Parathyroid adenoma (tissue), 2 donors: ENCODE data around the gene NDE1.

Experiments
- H2AFZ ChIP-seq: fragments of 300-600 bp; sonication (generic); one replicate; pipeline ENCODE4 v1.7.0; 2017; ENCODE audit warnings: antibody characterized with exemption, mild to moderate bottlenecking
- H3K27ac ChIP-seq: fragments of 300-600 bp; sonication (generic); one replicate; pipeline ENCODE4 v1.7.0; 2017
- H3K27me3 ChIP-seq: fragments of 300-600 bp; sonication (generic); one replicate; pipeline ENCODE4 v1.7.0; 2017; ENCODE audit warnings: low read length; ENCODE audit not compliant: control insufficient read depth, insufficient read depth
- H3K36me3 ChIP-seq: fragments of 300-600 bp; sonication (generic); one replicate; pipeline ENCODE4 v1.7.0; 2017; ENCODE audit warnings: low read length; ENCODE audit not compliant: control insufficient read depth, insufficient read depth
- H3K4me1 ChIP-seq: fragments of 300-600 bp; sonication (generic); one replicate; pipeline ENCODE4 v1.7.0; 2017; ENCODE audit warnings: control low read depth
- H3K4me2 ChIP-seq: fragments of 300-600 bp; sonication (generic); one replicate; pipeline ENCODE4 v1.7.0; 2017; ENCODE audit warnings: low read length
- H3K4me3 ChIP-seq: fragments of 300-600 bp; sonication (generic); one replicate; pipeline ENCODE4 v1.7.0; 2017; ENCODE audit warnings: low read depth, low read length
- H3K79me2 ChIP-seq: fragments of 300-600 bp; sonication (generic); one replicate; pipeline ENCODE4 v1.7.0; 2017; ENCODE audit warnings: control low read depth
- H3K9ac ChIP-seq: fragments of 300-600 bp; sonication (generic); one replicate; pipeline ENCODE4 v1.7.0; 2017; ENCODE audit warnings: mild to moderate bottlenecking
- H3K9me3 ChIP-seq: fragments of 300-600 bp; sonication (generic); one replicate; pipeline ENCODE4 v1.7.0; 2017; ENCODE audit warnings: low read length; ENCODE audit not compliant: control insufficient read depth
- CTCF ChIP-seq: fragments of 300-600 bp; sonication (generic); IDR thresholded peaks from one replicate; pipeline ENCODE4 v1.7.0; 2017; ENCODE audit warnings: antibody characterized with exemption, mild to moderate bottlenecking
- donor health status: primary hyperparathyroidism.

NDE1 gene

GRCh38 chr16:15639061-15639568, 10.9 kb upstream of the NDE1 start:
- Histone ChIP-seq H2AFZ (no peak overlapping the region), H3K9me3 (no peaks in the 10 kb centered on the region), H3K79me2 (peaks cover 24% of the 10 kb centered on the region), H3K4me3 (no peak overlapping the region), H3K27ac (no peak overlapping the region), H3K4me2 (no peak overlapping the region), H3K27me3 (no peaks in the 10 kb centered on the region), H3K4me1 (peaks cover 3% of the 10 kb centered on the region), H3K36me3 (no peaks in the 10 kb centered on the region), H3K9ac (no peak overlapping the region)
- TF ChIP-seq CTCF: no peak

GRCh38 chr16:15640966-15641365, 9.1 kb upstream of the NDE1 start:
- no peak overlapping the region for H2AFZ ChIP-seq
- H3K4me1 ChIP-seq: peaks cover 3% of the 10 kb centered on the region
- H3K9me3 ChIP-seq: no peaks in the 10 kb centered on the region
- H3K4me2 ChIP-seq: no peak overlapping the region
- no peak overlapping the region for H3K9ac ChIP-seq
- H3K27ac ChIP-seq: no peak overlapping the region
- no peaks in the 10 kb centered on the region for H3K27me3 ChIP-seq
- no peaks in the 10 kb centered on the region for H3K36me3 ChIP-seq
- H3K4me3 ChIP-seq: no peak overlapping the region
- no peak for TF ChIP-seq CTCF
- peaks cover 21% of the 10 kb centered on the region for H3K79me2 ChIP-seq

DNA sequence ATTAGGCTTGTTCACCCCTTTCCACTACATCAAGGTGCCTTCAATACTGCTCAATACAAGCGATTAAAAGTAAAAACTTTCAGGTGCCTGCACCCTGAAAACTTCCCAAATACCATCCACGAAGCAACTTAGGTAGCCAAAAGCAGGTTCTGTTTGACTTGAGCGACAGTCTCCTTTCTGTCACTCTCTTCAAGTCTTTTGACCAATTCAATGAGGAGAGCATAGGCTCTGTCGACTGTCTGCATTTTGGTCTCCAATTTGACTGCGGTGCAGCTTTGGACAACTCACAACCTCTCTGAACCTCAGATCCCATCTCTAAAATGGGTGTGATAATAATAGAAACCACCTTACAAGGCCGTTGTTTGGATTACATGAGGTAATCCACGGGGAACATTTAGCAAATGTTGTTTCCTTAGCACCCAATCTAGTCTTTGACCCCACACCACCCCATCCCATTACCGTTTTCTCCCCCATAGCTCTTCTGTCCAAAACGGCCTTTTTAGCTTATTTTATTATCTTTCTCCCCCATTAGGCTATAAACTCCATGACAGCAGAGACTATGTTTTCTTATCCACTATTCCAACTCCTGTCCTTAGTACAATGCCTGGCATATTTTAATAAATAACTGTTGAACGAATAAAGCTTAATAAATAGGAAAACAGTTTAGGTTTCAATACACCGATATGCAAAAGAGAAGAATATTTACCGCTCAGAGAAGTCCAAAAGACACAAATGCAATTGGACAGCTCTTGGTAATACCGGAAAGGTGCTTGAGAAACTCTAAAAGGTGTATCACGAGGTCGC, 8.1 kb upstream of the NDE1 start:
- peaks cover 19% of the 10 kb centered on the region for H3K79me2 ChIP-seq

GRCh38 chr16:15642557-15643047, 7.4 kb upstream of the NDE1 start:
- Histone ChIP-seq H3K4me3 (peak overlapping the region; percentile 100), H3K4me1 (peaks cover 3% of the 10 kb centered on the region), H2AFZ (peak overlapping the region; percentile 88), H3K4me2 (peak overlapping the region; percentile 69), H3K9ac (peak overlapping the region; percentile 65), H3K27me3 (no peaks in the 10 kb centered on the region), H3K27ac (peak overlapping the region; percentile 99), H3K9me3 (no peaks in the 10 kb centered on the region), H3K79me2 (peaks cover 14% of the 10 kb centered on the region), H3K36me3 (no peaks in the 10 kb centered on the region)
- peak; percentile 27 for TF ChIP-seq CTCF

More for the DNA sequence above, 8.1 kb upstream of the NDE1 start:
- Histone ChIP-seq H3K4me1 (peaks cover 3% of the 10 kb centered on the region), H3K36me3 (no peaks in the 10 kb centered on the region), H3K4me3 (peak overlapping the region; percentile 100), H3K9me3 (no peaks in the 10 kb centered on the region), H3K27ac (peak overlapping the region; percentile 99), H3K4me2 (peak overlapping the region; percentile 69), H3K27me3 (no peaks in the 10 kb centered on the region), H3K9ac (no peak overlapping the region), H2AFZ (peak overlapping the region; percentile 88)
- no peak for TF ChIP-seq CTCF
